ENCODE measurements around the gene TCHHL1. TPM values are rescaled to one million over a fixed set of nuclear protein-coding genes. Genes with fewer than 3 reads are reported as not detected.

The TCHHL1 gene
- not detected for total RNA-seq
- polyA plus RNA-seq = not detected
- long read RNA-seq, donor 1 = 0 reads
- long read RNA-seq, donor 2 = 0 reads
- long read RNA-seq, donor 3 = 0 reads
- long read RNA-seq, donor 4 = 0 reads

GRCh38 chr1:152089014-152089674 lies at the start of gene TCHHL1:
Gene TCHHL1, minus strand, starts transcription at chr1:152089064. Its CDS starts 921 bp downstream, at chr1:152088143.
- Histone ChIP-seq H3K27me3 (ENCODE audit: control insufficient read depth, insufficient read depth) (peaks cover 3% of the 10 kb centered on the region), H3K27ac (ENCODE audit: low read length) (no peak within 1 kb of the TSS), H3K4me1 (ENCODE audit: control insufficient read depth, insufficient read depth, low read length) (no peaks in the 10 kb centered on the region), H3K4me3 (ENCODE audit: low read length) (no peak within 1 kb of the TSS), H3K9me3 (ENCODE audit: control insufficient read depth, low read length) (no peaks in the 10 kb centered on the region)
- ATAC-seq (no peak), DNase-seq (no peak)
- 72% methylated on average over 5 of the region's 5 CpGs for WGBS
- intact Hi-C loops (cut with DNase I) = no loop called here

DNA sequence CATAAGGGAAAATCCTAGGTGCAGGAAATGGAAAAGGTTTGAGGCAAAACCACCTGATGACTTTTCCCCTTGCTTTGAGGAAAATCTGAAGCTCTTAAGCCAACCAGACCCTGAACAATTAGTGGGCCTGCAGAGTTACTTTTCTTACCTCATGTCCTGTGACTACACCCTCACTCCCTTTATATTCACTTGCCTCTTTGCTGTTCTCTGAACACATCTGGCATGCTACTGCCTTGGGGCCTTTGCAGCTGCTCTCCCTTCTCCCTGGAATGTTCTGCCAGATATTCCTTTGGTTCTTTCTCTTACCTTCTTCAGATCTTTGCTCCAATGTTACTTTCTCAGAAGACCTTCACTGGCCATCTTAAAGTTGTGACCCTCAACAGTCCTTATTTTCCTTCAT lies 48.4 kb upstream of the TCHHL1 start:
- H3K4me3 ChIP-seq (ENCODE audit: low read length) = no peak overlapping the region
- H3K27me3 ChIP-seq (ENCODE audit: control insufficient read depth, insufficient read depth) = peaks cover 2% of the 10 kb centered on the region
- no peak for DNase-seq
- no peaks in the 10 kb centered on the region for H3K9me3 ChIP-seq (ENCODE audit: control insufficient read depth, low read length)
- intact Hi-C loops (cut with DNase I) = no loop called here
- H3K4me1 ChIP-seq (ENCODE audit: control insufficient read depth, insufficient read depth, low read length) = no peaks in the 10 kb centered on the region
- no peak overlapping the region for H3K27ac ChIP-seq (ENCODE audit: low read length)
- no peak for ATAC-seq

DNA sequence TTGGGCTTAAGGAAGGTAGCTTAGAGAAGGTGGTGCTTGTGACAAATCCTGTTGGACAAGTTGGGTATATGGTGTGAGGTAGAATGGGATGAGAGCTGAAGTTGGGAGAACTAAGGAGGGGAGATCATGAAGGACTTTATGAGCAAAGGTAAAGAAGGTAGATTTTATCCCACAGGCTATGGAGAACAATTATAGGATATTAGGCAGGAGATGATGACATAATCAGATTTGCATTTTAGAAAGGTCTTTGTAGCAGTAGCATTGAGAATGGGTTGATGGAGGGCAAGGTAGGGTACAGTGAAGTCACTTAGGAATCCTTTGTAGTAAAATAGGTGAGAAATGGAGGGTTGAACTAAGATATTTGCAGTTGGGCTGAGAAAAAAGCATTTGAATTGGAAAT lies 41.3 kb upstream of the TCHHL1 start:
- intact Hi-C loops (cut with DNase I) = no loop called here
- H3K27me3 ChIP-seq (ENCODE audit: control insufficient read depth, insufficient read depth) = no peaks in the 10 kb centered on the region
- no peak overlapping the region for H3K4me3 ChIP-seq (ENCODE audit: low read length)
- no peak overlapping the region for H3K27ac ChIP-seq (ENCODE audit: low read length)
- DNase-seq (no peak), ATAC-seq (no peak)
- H3K9me3 ChIP-seq (ENCODE audit: control insufficient read depth, low read length) = no peaks in the 10 kb centered on the region
- no peaks in the 10 kb centered on the region for H3K4me1 ChIP-seq (ENCODE audit: control insufficient read depth, insufficient read depth, low read length)

DNA sequence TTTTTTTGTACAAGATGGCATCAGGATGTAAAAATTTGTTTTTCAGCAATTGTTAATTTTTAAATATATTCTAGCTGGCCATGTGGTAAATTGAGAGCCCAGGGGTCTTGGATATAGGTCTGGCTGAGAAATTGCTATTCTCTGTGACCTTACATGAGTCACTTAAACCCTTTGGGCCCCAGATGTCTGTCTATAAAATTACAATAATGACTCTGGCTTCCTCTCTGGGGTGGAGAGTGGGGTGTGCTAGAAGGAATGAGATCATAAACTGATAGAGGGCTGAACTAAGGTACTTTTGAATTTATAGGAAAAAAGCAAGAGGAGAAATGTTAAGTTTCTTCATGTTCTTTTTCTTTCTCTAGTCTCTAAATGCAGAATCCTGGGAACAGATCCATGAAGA lies 38.8 kb upstream of the TCHHL1 start:
- Histone ChIP-seq H3K27ac (ENCODE audit: low read length) (no peak overlapping the region), H3K4me1 (ENCODE audit: control insufficient read depth, insufficient read depth, low read length) (no peaks in the 10 kb centered on the region), H3K27me3 (ENCODE audit: control insufficient read depth, insufficient read depth) (no peaks in the 10 kb centered on the region), H3K4me3 (ENCODE audit: low read length) (no peak overlapping the region), H3K9me3 (ENCODE audit: control insufficient read depth, low read length) (no peaks in the 10 kb centered on the region)
- intact Hi-C loops (cut with DNase I) = no loop called here
- ATAC-seq = no peak
- DNase-seq = no peak

DNA sequence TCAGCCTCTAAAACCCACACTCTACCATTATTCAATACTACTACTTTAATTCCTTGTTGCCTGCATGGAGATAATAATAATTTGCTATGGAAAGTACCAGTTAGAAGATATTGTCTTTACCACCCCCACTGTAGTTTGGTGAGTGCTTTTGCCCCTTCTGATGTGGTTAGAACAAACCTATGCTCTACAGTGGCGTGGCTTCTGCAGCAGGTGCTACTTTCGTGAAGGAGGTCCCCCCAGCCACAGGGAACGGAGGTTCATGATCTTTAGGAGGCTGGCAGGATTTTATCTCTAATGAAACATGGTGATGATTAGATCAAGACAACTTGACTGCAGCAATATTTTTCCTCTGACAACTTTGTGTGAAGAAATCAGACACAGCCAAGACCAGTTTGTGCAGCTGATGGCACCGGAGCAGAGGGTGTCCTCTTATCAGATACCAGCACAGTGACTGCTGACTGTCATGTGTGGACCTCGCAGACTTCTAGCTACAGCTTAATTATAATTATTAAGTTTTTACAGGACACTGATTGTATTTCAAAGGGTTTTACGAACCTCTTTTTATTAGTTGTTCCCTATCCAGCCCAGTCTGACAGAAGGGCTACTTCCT lies 37.1 kb upstream of the TCHHL1 start:
- intact Hi-C loops (cut with DNase I) = no loop called here
- WGBS = 68% methylated on average over 6 of the region's 6 CpGs
- DNase-seq (no peak), ATAC-seq (no peak)
- no peaks in the 10 kb centered on the region for H3K27me3 ChIP-seq (ENCODE audit: control insufficient read depth, insufficient read depth)
- no peaks in the 10 kb centered on the region for H3K4me1 ChIP-seq (ENCODE audit: control insufficient read depth, insufficient read depth, low read length)
- H3K9me3 ChIP-seq (ENCODE audit: control insufficient read depth, low read length) = no peaks in the 10 kb centered on the region
- H3K27ac ChIP-seq (ENCODE audit: low read length) = no peak overlapping the region
- no peak overlapping the region for H3K4me3 ChIP-seq (ENCODE audit: low read length)

DNA sequence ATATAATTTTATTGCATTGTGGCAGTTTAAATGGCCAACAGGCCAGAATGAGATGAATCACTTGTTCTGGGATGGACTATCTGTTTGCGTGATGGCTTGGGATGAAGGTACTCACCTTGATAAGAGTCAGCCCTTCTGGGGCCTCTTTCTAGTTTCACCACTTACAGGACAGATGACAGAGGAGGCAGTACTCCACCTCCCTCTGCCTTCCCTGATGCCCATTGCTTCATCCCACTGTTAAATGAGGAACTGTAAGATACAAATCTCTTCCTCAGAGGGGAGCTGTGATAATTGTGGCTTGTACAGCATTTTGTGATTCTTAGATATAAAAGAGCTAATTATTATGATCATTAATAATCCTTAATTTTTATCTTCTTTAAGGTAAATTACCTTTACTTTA lies 30.1 kb upstream of the TCHHL1 start:
- no peak overlapping the region for H3K4me3 ChIP-seq (ENCODE audit: low read length)
- no peaks in the 10 kb centered on the region for H3K9me3 ChIP-seq (ENCODE audit: control insufficient read depth, low read length)
- peaks cover 16% of the 10 kb centered on the region for H3K27me3 ChIP-seq (ENCODE audit: control insufficient read depth, insufficient read depth)
- no peak for ATAC-seq
- H3K27ac ChIP-seq (ENCODE audit: low read length) = no peak overlapping the region
- H3K4me1 ChIP-seq (ENCODE audit: control insufficient read depth, insufficient read depth, low read length) = no peaks in the 10 kb centered on the region
- no peak for DNase-seq
- 89% methylated on average over 1 of the region's 1 CpG for WGBS
- intact Hi-C loops (cut with DNase I) = no loop called here

DNA sequence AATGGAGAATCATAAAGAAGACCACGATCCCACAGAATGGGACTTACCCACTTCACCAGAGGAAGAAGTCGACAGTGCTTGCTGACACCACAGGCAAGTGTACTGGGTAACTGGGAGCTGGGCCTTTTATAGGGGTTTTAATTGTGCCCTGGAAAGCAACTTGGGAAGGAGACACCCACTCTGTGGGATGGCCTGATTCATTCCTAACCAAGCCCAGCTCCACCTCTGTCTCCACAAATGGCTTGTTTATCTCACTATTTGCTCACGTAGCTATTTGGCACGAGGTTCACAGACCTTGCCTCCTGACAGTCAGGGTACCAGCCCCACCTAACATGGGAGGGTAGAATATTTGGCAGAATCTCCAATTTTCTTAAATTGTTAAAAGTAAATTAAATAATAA lies 26.5 kb upstream of the TCHHL1 start, which contains the start of gene TCHH:
TSS of gene TCHH (minus strand) at position 101 of the 400 bp plus-strand sequence. CDS start 1,364 bp downstream, outside the sequence.
- intact Hi-C loops (cut with DNase I) = no loop called here
- DNase-seq (no peak), ATAC-seq (no peak)
- 53% methylated on average over 4 of the region's 4 CpGs for WGBS
- Histone ChIP-seq H3K9me3 (ENCODE audit: control insufficient read depth, low read length) (no peaks in the 10 kb centered on the region), H3K27me3 (ENCODE audit: control insufficient read depth, insufficient read depth) (peaks cover 16% of the 10 kb centered on the region), H3K4me3 (ENCODE audit: low read length) (no peak within 1 kb of the TSS), H3K27ac (ENCODE audit: low read length) (no peak within 1 kb of the TSS), H3K4me1 (ENCODE audit: control insufficient read depth, insufficient read depth, low read length) (peaks cover 13% of the 10 kb centered on the region)

DNA sequence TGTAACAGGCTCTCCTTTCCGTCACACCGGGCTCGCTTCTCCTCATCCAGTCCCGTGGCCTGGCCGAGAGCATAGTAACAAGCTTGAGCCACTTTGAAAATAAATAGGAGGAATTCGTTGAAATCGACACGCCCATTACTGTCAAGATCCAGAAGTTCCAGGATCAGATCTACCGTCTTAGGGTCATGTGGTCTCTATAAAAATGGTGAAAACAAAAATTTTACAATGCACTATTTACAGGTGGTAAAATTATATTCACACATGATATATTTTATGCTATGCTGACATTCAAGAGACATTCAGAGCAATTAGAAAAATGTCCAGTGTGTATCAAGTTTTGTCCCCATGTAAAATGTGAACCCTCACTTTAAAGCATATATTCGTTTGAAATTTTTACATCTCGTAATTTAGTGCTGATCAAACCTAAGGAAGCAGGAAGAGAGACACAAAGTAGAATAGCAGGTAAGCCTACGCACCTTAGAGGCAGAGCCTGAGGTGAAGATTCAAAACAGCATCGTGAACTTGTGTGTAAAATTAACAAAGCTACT lies 24.1 kb upstream of the TCHHL1 start:
- Histone ChIP-seq H3K27me3 (ENCODE audit: control insufficient read depth, insufficient read depth) (peaks cover 11% of the 10 kb centered on the region), H3K4me3 (ENCODE audit: low read length) (no peak overlapping the region), H3K27ac (ENCODE audit: low read length) (no peak overlapping the region), H3K4me1 (ENCODE audit: control insufficient read depth, insufficient read depth, low read length) (peaks cover 19% of the 10 kb centered on the region), H3K9me3 (ENCODE audit: control insufficient read depth, low read length) (peaks cover 2% of the 10 kb centered on the region)
- 19% methylated on average over 13 of the region's 13 CpGs for WGBS
- ATAC-seq (no peak), DNase-seq (no peak)
- intact Hi-C loops (cut with DNase I) = no loop called here

- H3K27ac ChIP-seq (ENCODE audit: low read length) = no peak overlapping the region
- ATAC-seq (no peak), DNase-seq (peak in 2 of 3 donors; percentile 43 to 48)
- H3K9me3 ChIP-seq (ENCODE audit: control insufficient read depth, low read length) = peaks cover 2% of the 10 kb centered on the region
- intact Hi-C loops (cut with DNase I) = no loop called here
- H3K4me3 ChIP-seq (ENCODE audit: low read length) = peak overlapping the region; percentile 36
- 2% methylated on average over 53 of the region's 53 CpGs for whole genome bisulfite sequencing
- peaks cover 11% of the 10 kb centered on the region for H3K27me3 ChIP-seq (ENCODE audit: control insufficient read depth, insufficient read depth)
- H3K4me1 ChIP-seq (ENCODE audit: control insufficient read depth, insufficient read depth, low read length) = peaks cover 19% of the 10 kb centered on the region
Measured at GRCh38 chr1:152112101-152112884, 23.4 kb upstream of the TCHHL1 start.

GRCh38 chr1:152111515-152111968 lies 22.7 kb upstream of the TCHHL1 start:
- peaks cover 19% of the 10 kb centered on the region for H3K4me1 ChIP-seq (ENCODE audit: control insufficient read depth, insufficient read depth, low read length)
- DNase-seq = peak in 2 of 3 donors; percentile 17 to 32
- H3K4me3 ChIP-seq (ENCODE audit: low read length) = peak overlapping the region; percentile 54
- peaks cover 2% of the 10 kb centered on the region for H3K9me3 ChIP-seq (ENCODE audit: control insufficient read depth, low read length)
- no peak for ATAC-seq
- peaks cover 8% of the 10 kb centered on the region for H3K27me3 ChIP-seq (ENCODE audit: control insufficient read depth, insufficient read depth)
- 2% methylated on average over 44 of the region's 44 CpGs for WGBS
- H3K27ac ChIP-seq (ENCODE audit: low read length) = no peak overlapping the region
- intact Hi-C loops (cut with DNase I) = no loop called here
